Naive thymus-derived CD4-positive, alpha-beta T cell (primary cell): ENCODE results near the gene BAIAP2. TPM values are rescaled to one million over a fixed set of nuclear protein-coding genes. Genes with fewer than 3 reads are reported as not detected.
A peak's percentile ranks its signal among the peaks of the same experiment; 100 is the strongest.

ENCODE experiments used
- ATAC-seq: fragments of 150-1000 bp; cut with Tn5 transposase; 2 replicates; pipeline ENCODE4 v1.10.0; 2021; ENCODE audit warnings: mild to moderate bottlenecking, moderate library complexity
- CTCF ChIA-PET: fragments of 350-600 bp; sonication (Branson Sonifier 250); formaldehyde crosslinking; loops from one replicate; lab custom pipeline; 2021; ENCODE audit warnings: antibody characterized with exemption; lab: Charles Lee
- POLR2A ChIA-PET: fragments of 350-600 bp; sonication (Branson Sonifier 250); formaldehyde crosslinking; loops from one replicate; lab custom pipeline; 2021; ENCODE audit warnings: antibody characterized with exemption, inconsistent platforms; lab: Charles Lee
- DNase-seq, 9 donors: peaks; one replicate each; pipeline versions ENCODE4 v3.0.0 to v3.0.0-alpha.2; 2020 to 2022; ENCODE audit warnings: mixed read lengths in 1 of 9
- H3K27ac ChIP-seq: one replicate; pipeline ENCODE4 v1.7.0; 2013; ENCODE audit warnings: mild to moderate bottlenecking, low read depth, low read length, moderate library complexity
- H3K27me3 ChIP-seq, 2 donors: one replicate each; pipeline ENCODE4 v1.7.0; 2013; ENCODE audit warnings: low read length in 2 of 2, mild to moderate bottlenecking in 2 of 2, moderate library complexity in 2 of 2; ENCODE audit not compliant: control insufficient read depth in 2 of 2, insufficient read depth in 2 of 2
- H3K36me3 ChIP-seq, 3 experiments: 1 replicate in 2 of 3; 2 replicates in 1 of 3; pipeline ENCODE4 v1.7.0; 2013; ENCODE audit warnings: low read length in 3 of 3, mild to moderate bottlenecking in 3 of 3, moderate library complexity in 1 of 3; ENCODE audit not compliant: insufficient read depth in 3 of 3, control insufficient read depth in 2 of 3
- H3K4me1 ChIP-seq, 2 donors: one replicate each; pipeline ENCODE4 v1.7.0; 2013; ENCODE audit warnings: low read length in 2 of 2, mild to moderate bottlenecking in 2 of 2, moderate library complexity in 1 of 2; ENCODE audit not compliant: control insufficient read depth in 2 of 2, insufficient read depth in 2 of 2
- H3K4me3 ChIP-seq: 2 replicates; pipeline ENCODE4 v1.7.0; 2013; ENCODE audit warnings: mild to moderate bottlenecking, low read length
- H3K9me3 ChIP-seq, 3 experiments: 1 replicate in 2 of 3; 2 replicates in 1 of 3; pipeline ENCODE4 v1.7.0; 2013; ENCODE audit warnings: low read length in 3 of 3; ENCODE audit not compliant: control insufficient read depth in 2 of 3
- H3K27ac Mint-ChIP-seq, 9 donors: one replicate each; pipeline ENCODE4 v1.8.0; 2020 to 2022; ENCODE audit warnings: mixed read lengths in 9 of 9, mild to moderate bottlenecking in 8 of 9, moderate library complexity in 5 of 9, inconsistent platforms in 2 of 9
- H3K27me3 Mint-ChIP-seq, 5 donors: one replicate each; pipeline ENCODE4 v1.8.0; 2021 to 2022; ENCODE audit warnings: mixed read lengths in 5 of 5, mild to moderate bottlenecking in 1 of 5
- H3K36me3 Mint-ChIP-seq, 5 donors: one replicate each; pipeline ENCODE4 v1.8.0; 2020 to 2022; ENCODE audit warnings: mixed read lengths in 5 of 5, mild to moderate bottlenecking in 3 of 5, inconsistent platforms in 1 of 5
- H3K4me1 Mint-ChIP-seq, 7 donors: one replicate each; pipeline ENCODE4 v1.8.0; 2020 to 2022; ENCODE audit warnings: mixed read lengths in 7 of 7, mild to moderate bottlenecking in 3 of 7, inconsistent platforms in 1 of 7
- H3K4me3 Mint-ChIP-seq, 10 donors: one replicate each; pipeline ENCODE4 v1.8.0; 2020 to 2022; ENCODE audit warnings: mild to moderate bottlenecking in 10 of 10, mixed read lengths in 10 of 10, moderate library complexity in 6 of 10, inconsistent platforms in 2 of 10
- H3K9me3 Mint-ChIP-seq, 11 donors: one replicate each; pipeline ENCODE4 v1.8.0; 2020 to 2022; ENCODE audit warnings: mixed read lengths in 11 of 11, mild to moderate bottlenecking in 4 of 11, inconsistent platforms in 1 of 11, moderate library complexity in 1 of 11
- intact Hi-C, 2 donors: fragments of 100-400 bp; cut with micrococcal nuclease; formaldehyde crosslinking; loops; one replicate each; pipeline ENCODE4 v1.15.1; 2023
- polyA plus RNA-seq, 2 donors: library from polyadenylated mRNA; unstranded; fragments of 300-500 nt; fragmentation: Illumina TruSeq; gene quantifications; one replicate each; pipeline ENCODE4 v1.2.3, GENCODE V29; 2021
- total RNA-seq, 6 experiments: library from RNA in 5 of 6; stranded (reverse) in 5 of 6; gene quantifications; 1 replicate in 5 of 6; 2 replicates in 1 of 6; pipeline ENCODE4 v1.2.3 and lab custom pipeline; 2021 to 2026

BAIAP2 gene
- total and polyA plus RNA-seq, 7 experiments from 2014 or later: 3.2 to 13.7 (median 7.4) TPM

GRCh38 chr17:81134064-81134781 is 99.3 kb downstream of the BAIAP2 start:
- Histone ChIP-seq H3K27ac (no peak overlapping the region), H3K4me3 (no peak overlapping the region), H3K9me3 (no peaks in the 10 kb centered on the region), H3K27me3 (no peaks in the 10 kb centered on the region), H3K4me1 (no peaks in the 10 kb centered on the region), H3K36me3 (no peaks in the 10 kb centered on the region)
- peaks cover 0 to 2% (median 0%) of the 10 kb centered on the region in 7 donors for H3K4me1 Mint-ChIP-seq
- CTCF ChIA-PET: no interaction called here
- H3K27me3 Mint-ChIP-seq: no peaks in the 10 kb centered on the region
- H3K36me3 Mint-ChIP-seq: no peaks in the 10 kb centered on the region
- no peak overlapping the region for H3K27ac Mint-ChIP-seq
- ATAC-seq: peak; percentile 11
- H3K9me3 Mint-ChIP-seq: peaks cover 0 to 15% (median 0%) of the 10 kb centered on the region in 11 donors
- no peak overlapping the region for H3K4me3 Mint-ChIP-seq
- intact Hi-C loops: no loop called here
- no peak for DNase-seq
- POLR2A ChIA-PET: interaction anchor here (0.6 kb wide), 1 partner anchor 840 kb away, joined by 3 read pairs; no protein-coding TSS in a partner anchor

- Histone ChIP-seq H3K27me3 (no peaks in the 10 kb centered on the region), H3K27ac (no peak overlapping the region), H3K36me3 (no peaks in the 10 kb centered on the region), H3K9me3 (no peaks in the 10 kb centered on the region), H3K4me1 (no peaks in the 10 kb centered on the region), H3K4me3 (no peak overlapping the region)
- H3K27me3 Mint-ChIP-seq: no peaks in the 10 kb centered on the region
- no peak overlapping the region for H3K27ac Mint-ChIP-seq
- H3K4me1 Mint-ChIP-seq: no peaks in the 10 kb centered on the region
- DNase-seq (no peak), ATAC-seq (no peak)
- ChIA-PET CTCF (no interaction called here), POLR2A (no interaction called here)
- intact Hi-C loops: no loop called here
- H3K9me3 Mint-ChIP-seq: peaks cover 0 to 15% (median 0%) of the 10 kb centered on the region in 11 donors
- peak overlapping the region in 1 of 10 donors; percentile 8 for H3K4me3 Mint-ChIP-seq
- H3K36me3 Mint-ChIP-seq: no peaks in the 10 kb centered on the region
Observed at GRCh38 chr17:81135505-81136278, 100.7 kb downstream of the BAIAP2 start.

GRCh38 chr17:81136366-81136765 is 101.4 kb downstream of the BAIAP2 start:
- Mint-ChIP-seq H3K27ac (no peak overlapping the region), H3K27me3 (no peaks in the 10 kb centered on the region), H3K36me3 (no peaks in the 10 kb centered on the region), H3K4me3 (no peak overlapping the region), H3K9me3 (peaks cover 0 to 15% (median 0%) of the 10 kb centered on the region in 11 donors), H3K4me1 (no peaks in the 10 kb centered on the region)
- no peaks in the 10 kb centered on the region for H3K9me3 ChIP-seq
- intact Hi-C loops: no loop called here
- ChIA-PET CTCF (no interaction called here), POLR2A (no interaction called here)
- DNase-seq: no peak
- H3K27ac ChIP-seq: no peak overlapping the region
- ATAC-seq: no peak
- no peaks in the 10 kb centered on the region for H3K27me3 ChIP-seq
- no peaks in the 10 kb centered on the region for H3K36me3 ChIP-seq
- no peaks in the 10 kb centered on the region for H3K4me1 ChIP-seq
- no peak overlapping the region for H3K4me3 ChIP-seq

- H3K4me1 ChIP-seq: no peaks in the 10 kb centered on the region
- Mint-ChIP-seq H3K36me3 (no peaks in the 10 kb centered on the region), H3K27ac (no peak overlapping the region), H3K27me3 (peaks cover 0 to 4% (median 0%) of the 10 kb centered on the region in 5 donors), H3K4me1 (peaks cover 0 to 1% (median 0%) of the 10 kb centered on the region in 7 donors), H3K4me3 (no peak overlapping the region), H3K9me3 (peaks cover 0 to 15% (median 0%) of the 10 kb centered on the region in 11 donors)
- ATAC-seq (no peak), DNase-seq (no peak)
- intact Hi-C loops: no loop called here
- CTCF ChIA-PET: no interaction called here
- no peak overlapping the region for H3K4me3 ChIP-seq
- H3K9me3 ChIP-seq: no peaks in the 10 kb centered on the region
- POLR2A ChIA-PET: no interaction called here
- H3K27me3 ChIP-seq: no peaks in the 10 kb centered on the region
- H3K27ac ChIP-seq: no peak overlapping the region
- no peaks in the 10 kb centered on the region for H3K36me3 ChIP-seq
Observed at GRCh38 chr17:81137248-81137647, 102.3 kb downstream of the BAIAP2 start.

GRCh38 chr17:81138083-81138482 is 103.1 kb downstream of the BAIAP2 start:
- H3K36me3 Mint-ChIP-seq: no peaks in the 10 kb centered on the region
- H3K36me3 ChIP-seq: no peaks in the 10 kb centered on the region
- H3K4me3 Mint-ChIP-seq: no peak overlapping the region
- peaks cover 0 to 4% (median 0%) of the 10 kb centered on the region in 7 donors for H3K4me1 Mint-ChIP-seq
- ChIA-PET POLR2A (no interaction called here), CTCF (no interaction called here)
- no peak overlapping the region for H3K4me3 ChIP-seq
- peaks cover 0 to 15% (median 0%) of the 10 kb centered on the region in 11 donors for H3K9me3 Mint-ChIP-seq
- H3K9me3 ChIP-seq: no peaks in the 10 kb centered on the region
- no peaks in the 10 kb centered on the region for H3K4me1 ChIP-seq
- H3K27ac ChIP-seq: no peak overlapping the region
- intact Hi-C loops: no loop called here
- H3K27ac Mint-ChIP-seq: no peak overlapping the region
- ATAC-seq (no peak), DNase-seq (no peak)
- H3K27me3 ChIP-seq: no peaks in the 10 kb centered on the region
- peaks cover 0 to 4% (median 0%) of the 10 kb centered on the region in 5 donors for H3K27me3 Mint-ChIP-seq

GRCh38 chr17:81138500-81138899 is 103.5 kb downstream of the BAIAP2 start:
- no peak for DNase-seq
- no peaks in the 10 kb centered on the region for H3K36me3 ChIP-seq
- H3K27ac ChIP-seq: no peak overlapping the region
- no peaks in the 10 kb centered on the region for H3K9me3 ChIP-seq
- no peaks in the 10 kb centered on the region for H3K27me3 ChIP-seq
- H3K27ac Mint-ChIP-seq: no peak overlapping the region
- no peak overlapping the region for H3K4me3 ChIP-seq
- ChIA-PET CTCF (no interaction called here), POLR2A (no interaction called here)
- peaks cover 0 to 4% (median 0%) of the 10 kb centered on the region in 7 donors for H3K4me1 Mint-ChIP-seq
- H3K27me3 Mint-ChIP-seq: peaks cover 0 to 4% (median 0%) of the 10 kb centered on the region in 5 donors
- H3K4me1 ChIP-seq: no peaks in the 10 kb centered on the region
- intact Hi-C loops: no loop called here
- no peaks in the 10 kb centered on the region for H3K36me3 Mint-ChIP-seq
- peaks cover 0 to 15% (median 0%) of the 10 kb centered on the region in 11 donors for H3K9me3 Mint-ChIP-seq
- H3K4me3 Mint-ChIP-seq: no peak overlapping the region
- ATAC-seq: no peak
